Esophagus squamous epithelium (tissue), 4 donors: ENCODE measurements around the gene DCUN1D4.

Experiments
- CTCF ChIP-seq, 6 experiments: fragments of 450-650 bp in 4 of 6; fragments of 200-600 bp in 2 of 6; sonication (generic) in 2 of 6; IDR thresholded peaks; one replicate each; pipeline ENCODE4 v1.5.1; 2016 to 2019; ENCODE audit warnings: antibody characterized with exemption in 6 of 6, mild to moderate bottlenecking in 4 of 6, moderate library complexity in 4 of 6
- POLR2A ChIP-seq, 4 donors: fragments of 450-650 bp; IDR thresholded peaks; one replicate each; pipeline ENCODE4 v1.6.1; 2017; ENCODE audit warnings: antibody characterized with exemption in 4 of 4, mild to moderate bottlenecking in 4 of 4, moderate library complexity in 3 of 4

- TF ChIP-seq CTCF (IDR thresholded peaks at IDR 0.05) (no peak), POLR2A (IDR thresholded peaks at IDR 0.05) (no peak)
Measured at GRCh38 chr4:51932684-51933083, 89.7 kb downstream of the DCUN1D4 start.
